Progenitor cell of endocrine pancreas (in vitro differentiated cells): ENCODE measurements around the gene PLN. TPM values are rescaled to one million over a fixed set of nuclear protein-coding genes. Genes with fewer than 3 reads are reported as not detected.

ENCODE experiments used
- DNase-seq: peaks from one replicate; pipeline ENCODE4 v3.0.0; 2021; ENCODE audit warnings: low spot score; ENCODE audit not compliant: unreplicated experiment
- H3K27ac Mint-ChIP-seq: 2 replicates; pipeline ENCODE4 v1.8.0; 2021; ENCODE audit warnings: mild to moderate bottlenecking, moderate library complexity, mixed read lengths
- H3K27me3 Mint-ChIP-seq: 2 replicates; pipeline ENCODE4 v1.8.0; 2021; ENCODE audit warnings: mixed read lengths
- H3K36me3 Mint-ChIP-seq: 2 replicates; pipeline ENCODE4 v1.8.0; 2022; ENCODE audit warnings: mixed read lengths; ENCODE audit not compliant: insufficient read depth
- H3K4me1 Mint-ChIP-seq: 2 replicates; pipeline ENCODE4 v1.8.0; 2021; ENCODE audit warnings: low read depth, mixed read lengths
- H3K4me3 Mint-ChIP-seq: 2 replicates; pipeline ENCODE4 v1.8.0; 2021; ENCODE audit warnings: low read depth, mild to moderate bottlenecking, moderate library complexity, mixed read lengths
- H3K9me3 Mint-ChIP-seq: 2 replicates; pipeline ENCODE4 v1.8.0; 2021; ENCODE audit warnings: low read depth, mixed read lengths
- CTCF ChIP-seq: fragments of 200-600 bp; sonication (generic); IDR thresholded peaks from one replicate; pipeline ENCODE4 v1.5.0; 2021; ENCODE audit warnings: antibody characterized with exemption, mild to moderate bottlenecking; ENCODE audit not compliant: unreplicated experiment
- total RNA-seq: library from RNA; stranded (reverse); gene quantifications from 2 replicates; pipeline ENCODE4 v1.2.1, GENCODE V29; 2021

Gene PLN
- total RNA-seq, 1 donor from 2014 or later = 0.55 TPM

- Mint-ChIP-seq H3K4me3 (no peak overlapping the region), H3K27me3 (no peaks in the 10 kb centered on the region), H3K9me3 (no peaks in the 10 kb centered on the region), H3K27ac (peak overlapping the region; percentile 49), H3K4me1 (peaks cover 2% of the 10 kb centered on the region), H3K36me3 (no peaks in the 10 kb centered on the region)
- no peak for DNase-seq
- no peak for TF ChIP-seq CTCF
Observed at GRCh38 chr6:118567974-118568373, 19.9 kb downstream of the PLN start.

DNA sequence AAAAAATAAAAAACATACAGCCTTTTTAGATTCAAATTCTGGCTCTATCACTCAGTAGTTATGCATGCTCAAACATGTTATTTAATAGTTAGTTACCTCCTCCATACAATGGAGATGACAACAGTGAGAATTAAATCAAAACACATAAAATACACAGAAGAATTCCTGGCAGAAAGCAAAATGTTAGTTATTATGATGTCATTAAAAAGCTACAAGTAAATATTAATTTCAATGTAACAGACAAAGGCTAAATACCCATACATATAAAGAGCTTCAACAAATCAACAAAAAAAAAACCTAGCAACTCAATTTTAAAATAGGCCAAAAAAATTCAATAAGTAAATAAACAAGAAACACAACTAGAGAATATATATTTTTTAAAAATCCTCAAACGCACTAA, 21.4 kb downstream of the PLN start:
- Mint-ChIP-seq H3K4me3 (no peak overlapping the region), H3K27me3 (no peaks in the 10 kb centered on the region), H3K9me3 (peaks cover 7% of the 10 kb centered on the region), H3K36me3 (peaks cover 5% of the 10 kb centered on the region), H3K27ac (no peak overlapping the region), H3K4me1 (no peaks in the 10 kb centered on the region)
- no peak for TF ChIP-seq CTCF
- no peak for DNase-seq

GRCh38 chr6:118571121-118571520, 23.0 kb downstream of the PLN start:
- Mint-ChIP-seq H3K9me3 (peaks cover 23% of the 10 kb centered on the region), H3K27me3 (no peaks in the 10 kb centered on the region), H3K27ac (no peak overlapping the region), H3K36me3 (peaks cover 14% of the 10 kb centered on the region), H3K4me3 (no peak overlapping the region), H3K4me1 (no peaks in the 10 kb centered on the region)
- no peak for DNase-seq
- no peak for TF ChIP-seq CTCF

- H3K27me3 Mint-ChIP-seq = no peaks in the 10 kb centered on the region
- H3K4me1 Mint-ChIP-seq = peaks cover 3% of the 10 kb centered on the region
- peaks cover 19% of the 10 kb centered on the region for H3K36me3 Mint-ChIP-seq
- peak overlapping the region; percentile 56 for H3K4me3 Mint-ChIP-seq
- peak overlapping the region; percentile 11 for H3K27ac Mint-ChIP-seq
- DNase-seq = no peak
- no peak for TF ChIP-seq CTCF
- H3K9me3 Mint-ChIP-seq = peaks cover 38% of the 10 kb centered on the region
Observed at GRCh38 chr6:118574051-118574865, 26.2 kb downstream of the PLN start.

DNA sequence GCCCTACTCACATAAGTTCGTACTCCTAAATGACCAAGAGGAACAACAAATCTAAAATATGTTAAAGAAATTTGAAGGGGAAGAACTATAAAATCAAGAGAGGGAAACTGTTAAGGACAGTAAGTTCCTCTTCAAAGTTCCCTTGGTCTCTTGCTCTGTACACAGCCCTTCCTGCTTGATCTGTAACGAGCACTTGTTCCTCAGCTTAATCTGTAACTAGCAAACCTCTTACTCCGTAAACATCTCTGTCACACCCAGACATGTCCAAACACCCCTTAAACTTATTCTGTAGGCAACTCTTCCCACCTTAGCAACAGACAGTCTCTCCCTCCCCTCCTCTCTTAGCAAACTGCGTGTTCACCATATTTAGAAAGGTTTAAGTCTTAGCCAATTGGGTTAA, 29.9 kb downstream of the PLN start:
- TF ChIP-seq CTCF = no peak
- Mint-ChIP-seq H3K9me3 (peaks cover 43% of the 10 kb centered on the region), H3K27ac (peak overlapping the region; percentile 24), H3K36me3 (peaks cover 21% of the 10 kb centered on the region), H3K4me3 (no peak overlapping the region), H3K27me3 (no peaks in the 10 kb centered on the region), H3K4me1 (peaks cover 5% of the 10 kb centered on the region)
- no peak for DNase-seq
